ENCODE measurements around the gene SLC22A23.

DNA sequence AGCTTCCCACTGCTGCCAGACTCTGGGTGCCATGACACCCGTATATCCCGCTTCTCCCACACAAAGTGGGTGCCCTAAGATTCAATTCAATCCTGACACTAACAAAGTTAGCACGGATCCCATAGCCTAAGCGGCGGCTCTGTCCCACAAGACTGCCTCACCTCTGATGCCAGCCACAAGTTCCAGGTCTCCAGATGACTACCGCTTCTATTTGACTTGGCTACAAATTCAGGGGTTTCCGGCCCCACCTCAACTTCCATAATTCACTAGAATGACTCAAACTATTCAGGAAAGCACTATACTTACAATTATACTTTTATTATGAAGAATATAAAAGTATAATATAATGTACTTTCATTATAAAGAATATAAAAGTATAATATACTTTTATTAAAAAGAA, 24.8 kb upstream of the SLC22A23 start:
- TF ChIP-seq POLR2A (IDR thresholded peaks at IDR 0.05; ENCODE audit: low read depth, low read length), result no peak
- no peak for TF ChIP-seq POLR2AphosphoS5 (IDR thresholded peaks at IDR 0.05; ENCODE audit: low read depth, low read length)

Data from GM12892 (cell line).